HG03442 (cell line): ENCODE results near the gene VWA3B.
A peak's percentile ranks its signal among the peaks of the same experiment; 100 is the strongest.
"Not testable (repeated sequence)": the region's sequence is repeated elsewhere in the genome, so short reads cannot be mapped to it uniquely, and the experiment has no call there.

Experiments used
- ATAC-seq: cut with Tn5 transposase; IDR thresholded peaks from one replicate; pipeline ENCODE4 v1.9.1; 2021; ENCODE audit warnings: mild to moderate bottlenecking, moderate library complexity; ENCODE audit not compliant: unreplicated experiment

VWA3B gene

DNA sequence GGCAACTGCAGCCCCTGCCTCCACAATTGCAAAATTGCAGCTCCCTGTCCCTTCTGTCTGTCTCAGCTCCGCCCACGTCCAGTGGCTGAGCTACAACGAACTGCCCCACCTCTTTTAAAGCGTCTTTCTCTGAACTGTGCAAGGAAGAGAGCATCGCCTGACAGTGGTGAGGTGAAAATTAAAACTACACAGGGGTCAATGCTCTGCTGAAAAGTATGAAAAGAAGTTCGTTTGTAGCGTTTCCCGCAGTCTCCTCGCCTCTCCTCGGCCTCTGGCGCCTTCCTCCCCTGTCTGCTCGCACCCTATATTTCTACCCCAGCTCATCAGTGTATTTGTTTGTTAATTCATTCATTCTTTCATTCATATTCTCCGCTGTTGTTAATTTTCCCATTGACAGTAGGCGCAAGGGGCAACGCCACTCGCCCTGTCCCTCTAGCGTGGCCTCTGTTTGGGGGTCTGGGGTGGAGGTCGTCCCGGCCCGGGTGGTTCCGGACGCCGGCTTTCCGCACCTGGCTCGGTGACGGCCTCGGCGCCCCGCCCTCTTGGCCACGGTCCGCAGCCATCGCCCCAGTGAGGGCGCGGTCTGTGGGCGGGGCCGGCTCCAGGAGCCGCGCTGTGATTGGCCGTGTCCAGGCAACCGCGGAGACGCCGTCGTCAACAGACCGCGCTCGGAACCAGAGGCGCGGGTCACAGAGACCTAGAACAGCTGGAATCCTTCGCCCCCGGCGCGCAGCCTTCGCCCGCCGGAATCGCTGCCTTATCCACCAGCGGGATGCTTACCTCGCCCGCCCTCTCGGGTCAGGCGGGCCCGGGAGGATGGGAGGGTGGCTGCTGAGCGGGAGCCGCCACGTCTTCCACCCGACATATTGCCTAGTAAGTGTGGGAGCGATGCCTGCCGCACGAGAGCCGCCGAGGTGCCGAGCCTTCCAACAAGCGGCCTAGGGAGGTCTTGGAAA lies at the start of gene VWA3B:
VWA3B (plus strand) TSS at position 677 of the 956 bp plus-strand sequence. CDS start 5,926 bp downstream, outside the sequence.
- peak; percentile 75 for ATAC-seq

- ATAC-seq, result no peak
Measured at GRCh38 chr2:98037206-98037605, 49.8 kb upstream of the VWA3B start.

DNA sequence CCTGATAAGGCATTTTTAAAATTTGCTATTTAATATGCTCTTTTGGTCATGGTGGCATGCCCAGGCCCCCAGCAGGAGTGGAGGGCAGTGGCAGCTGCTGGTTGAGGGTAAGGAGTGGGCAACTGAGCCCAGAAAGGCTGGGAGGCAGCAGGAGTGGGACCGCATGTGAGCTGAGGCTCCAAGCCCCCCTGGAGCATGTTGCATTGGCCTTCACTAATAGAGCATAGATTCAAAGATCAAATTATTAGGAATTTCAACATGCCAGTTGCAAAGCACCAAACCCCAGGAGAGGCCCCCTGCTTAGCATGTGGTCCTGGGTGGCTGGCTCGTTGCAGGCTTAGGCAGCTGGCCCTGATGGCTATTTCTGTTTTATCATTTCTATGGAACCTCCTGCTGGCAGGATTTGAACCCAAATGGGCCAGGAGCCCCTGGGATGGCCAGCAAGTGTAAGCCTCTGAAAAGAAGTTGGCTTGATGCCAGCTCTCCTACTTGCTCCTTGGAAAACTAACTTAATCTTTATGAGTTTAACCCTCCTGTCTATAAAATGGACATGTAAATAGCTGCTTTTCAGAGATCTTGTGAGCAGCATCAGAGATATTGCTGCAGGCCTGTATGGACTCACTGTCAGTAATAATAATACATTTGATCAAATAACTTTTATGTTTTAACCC lies 49.2 kb upstream of the VWA3B start:
- ATAC-seq, result no peak

GRCh38 chr2:98039085-98039756 lies 47.7 kb upstream of the VWA3B start:
- no peak for ATAC-seq

GRCh38 chr2:98040331-98040939 lies 46.5 kb upstream of the VWA3B start:
- ATAC-seq, result no peak

GRCh38 chr2:98043101-98043500 lies 43.9 kb upstream of the VWA3B start:
- ATAC-seq, result no peak

- ATAC-seq, result not testable (repeated sequence)
Measured at GRCh38 chr2:98044730-98045129, 42.2 kb upstream of the VWA3B start.

GRCh38 chr2:98050070-98050469 lies 36.9 kb upstream of the VWA3B start:
- no peak for ATAC-seq

- ATAC-seq, result no peak
Measured at GRCh38 chr2:98058191-98058975, 28.6 kb upstream of the VWA3B start.

GRCh38 chr2:98060277-98060676 lies 26.7 kb upstream of the VWA3B start:
- no peak for ATAC-seq

GRCh38 chr2:98063291-98063854 lies 23.6 kb upstream of the VWA3B start:
- no peak for ATAC-seq

DNA sequence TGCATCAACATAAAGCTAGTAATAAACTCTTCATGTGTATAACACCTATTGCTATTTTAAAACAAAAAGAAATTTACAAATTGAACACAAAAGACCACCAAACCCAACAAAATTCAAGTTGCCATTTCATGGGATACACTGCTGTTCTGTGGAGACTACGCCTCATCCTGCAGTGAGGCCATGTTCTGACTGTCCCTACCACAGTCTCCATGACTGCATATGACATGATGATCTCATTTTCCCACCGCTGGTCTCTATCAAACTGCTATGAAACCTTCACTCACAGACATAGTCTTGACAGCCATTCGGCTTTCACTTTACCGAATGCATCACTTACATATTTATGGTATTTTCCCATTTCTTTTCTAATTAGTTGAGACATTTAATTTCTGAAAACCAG lies 21.2 kb upstream of the VWA3B start:
- ATAC-seq, result no peak

GRCh38 chr2:98067160-98067559 lies 19.8 kb upstream of the VWA3B start:
- ATAC-seq, result no peak

DNA sequence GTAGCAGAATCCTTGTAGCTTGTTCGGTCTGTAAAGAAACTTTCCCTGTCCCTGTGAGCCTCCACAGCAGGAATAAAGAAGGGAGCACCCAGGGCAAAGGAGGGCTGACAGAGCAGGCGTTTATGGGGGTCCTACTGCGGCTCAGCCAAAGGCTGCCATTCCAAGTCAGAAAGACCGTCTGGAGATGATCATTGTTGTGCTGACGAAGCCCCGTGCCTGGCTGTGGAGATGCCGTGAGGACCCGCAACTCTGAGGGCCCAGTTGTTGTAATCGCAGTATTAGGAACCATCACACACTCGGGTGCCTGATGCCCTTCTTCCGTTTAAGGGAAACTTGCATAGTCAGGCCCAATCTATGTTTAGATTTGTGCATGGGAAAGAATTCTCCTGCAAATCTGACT lies 16.9 kb upstream of the VWA3B start:
- no peak for ATAC-seq

DNA sequence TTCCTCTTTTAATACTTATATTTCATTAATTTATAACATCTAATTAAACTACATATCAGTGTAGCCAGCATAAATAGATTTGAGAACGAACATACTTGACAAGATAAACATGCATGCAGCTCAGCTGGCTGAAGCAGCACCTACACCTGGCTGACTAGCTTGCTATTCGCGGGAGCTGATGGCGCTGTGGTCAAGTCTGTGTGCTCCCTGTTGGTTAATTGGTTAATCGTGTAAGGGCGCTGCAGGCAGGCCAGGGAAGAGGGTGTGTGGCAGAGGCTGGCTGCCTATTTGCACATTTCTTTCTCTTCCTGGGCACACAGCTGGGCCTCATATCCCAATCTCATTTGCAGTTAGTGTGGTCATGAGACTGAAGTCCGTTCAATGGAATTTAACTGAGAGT lies 14.5 kb upstream of the VWA3B start:
- ATAC-seq, result no peak

GRCh38 chr2:98078701-98079100 lies 8.3 kb upstream of the VWA3B start:
- no peak for ATAC-seq

GRCh38 chr2:98084151-98084868 lies 2.7 kb upstream of the VWA3B start:
- no peak for ATAC-seq

DNA sequence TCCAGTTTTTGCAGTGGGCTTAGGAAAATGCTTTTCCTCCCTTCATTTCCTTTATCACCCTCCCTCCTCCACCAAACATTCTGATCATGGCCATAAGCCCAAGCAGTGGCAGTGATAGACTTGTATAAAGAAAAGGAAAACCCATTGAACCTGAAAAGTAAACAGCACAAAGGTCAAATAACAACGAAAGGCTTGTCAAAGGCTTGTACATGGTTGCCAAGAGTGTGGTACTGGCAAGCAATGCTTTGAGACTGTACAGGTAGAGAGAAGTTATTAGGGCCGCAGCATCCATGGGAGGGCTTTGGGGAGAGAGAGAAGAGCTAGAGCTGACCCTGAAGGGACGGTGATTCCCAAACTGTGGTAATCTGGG lies 2.1 kb upstream of the VWA3B start:
- no peak for ATAC-seq

DNA sequence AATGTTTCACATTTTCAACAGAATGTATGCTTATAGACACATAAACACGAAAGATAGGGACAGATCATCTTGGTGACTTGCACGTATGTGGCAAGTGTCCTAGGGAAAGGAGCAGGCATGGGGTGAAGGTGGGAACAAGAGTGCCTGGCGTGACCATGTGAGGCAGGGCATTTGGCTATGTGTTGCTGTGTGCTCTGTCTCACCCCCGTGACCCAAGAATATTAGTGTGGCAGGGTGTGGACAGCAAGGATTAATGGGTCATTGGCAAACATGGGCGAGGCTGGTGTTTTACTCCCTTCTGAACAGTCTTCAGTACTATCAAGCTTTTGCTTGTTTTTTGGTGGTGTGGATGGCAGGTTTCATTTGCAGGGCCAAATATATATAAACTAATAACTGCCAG lies 1.3 kb upstream of the VWA3B start:
- no peak for ATAC-seq
